Coronary artery (tissue), 2 donors: Measurements from ENCODE around the gene FAM72D.
"Not testable (repeated sequence)": the region's sequence is repeated elsewhere in the genome, so short reads cannot be mapped to it uniquely, and the experiment has no call there.

Experiments used
- DNase-seq: peaks from one replicate; pipeline ENCODE4 v3.0.0-alpha.2; 2017; ENCODE audit warnings: low spot score
- H3K27ac ChIP-seq, 2 donors: fragments of 200-600 bp; sonication (generic); one replicate each; pipeline ENCODE4 v1.5.1; 2016 to 2019
- H3K4me3 ChIP-seq: fragments of 200-600 bp; sonication (generic); 2 replicates; pipeline ENCODE4 v1.5.1; 2016; ENCODE audit warnings: mild to moderate bottlenecking, moderate library complexity

Gene FAM72D

DNA sequence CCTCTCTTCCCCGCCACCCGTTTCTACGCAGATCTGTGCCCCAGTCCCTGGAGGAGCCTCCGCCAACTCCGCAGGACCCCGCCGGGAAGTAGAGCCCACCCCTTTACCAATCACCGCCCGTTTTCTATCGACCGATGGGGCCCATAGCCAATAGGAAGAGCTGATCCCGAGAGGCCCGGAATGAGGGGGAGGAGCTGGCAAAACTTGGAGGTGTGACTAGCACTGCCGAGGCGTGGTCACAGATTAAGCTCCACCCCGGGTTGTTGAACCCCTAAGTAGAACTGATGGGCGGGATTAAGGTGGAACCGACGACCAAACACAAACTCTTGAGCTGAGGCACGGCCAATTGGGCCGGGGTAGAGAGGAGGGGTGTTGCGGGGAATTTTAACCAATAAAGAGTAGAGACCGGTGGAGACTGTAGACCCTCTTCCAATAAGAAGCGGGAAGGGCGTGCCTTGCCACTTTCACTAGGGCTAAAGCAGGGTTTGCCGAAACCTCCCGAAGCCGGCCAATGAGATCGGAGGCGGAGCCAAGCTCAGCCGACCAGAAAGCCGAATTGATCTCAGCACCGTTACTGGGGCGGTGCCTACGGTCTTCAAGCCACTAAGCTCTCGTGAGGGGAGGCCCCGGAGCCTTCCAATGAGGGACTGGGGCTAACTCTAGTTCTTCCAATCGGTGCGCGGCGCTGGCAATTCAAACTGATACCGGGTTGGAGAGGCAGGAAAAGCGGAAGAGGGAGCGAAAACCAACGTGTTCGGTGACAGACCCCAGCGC is at the start of gene FAM72D, which contains the start of gene SRGAP2B:
Gene FAM72D (plus strand): TSS at position 691 of the 774 bp plus-strand sequence. CDS start 874 bp downstream, outside the sequence.
Gene SRGAP2B (minus strand): TSS at position 45 of the 774 bp plus-strand sequence. CDS start 2,427 bp downstream, outside the sequence.
- Histone ChIP-seq H3K27ac (peak within 1 kb of the TSS in 1 of 2 donors; percentile 87), H3K4me3 (peak within 1 kb of the TSS; percentile 68)
- not testable (repeated sequence) for DNase-seq

DNA sequence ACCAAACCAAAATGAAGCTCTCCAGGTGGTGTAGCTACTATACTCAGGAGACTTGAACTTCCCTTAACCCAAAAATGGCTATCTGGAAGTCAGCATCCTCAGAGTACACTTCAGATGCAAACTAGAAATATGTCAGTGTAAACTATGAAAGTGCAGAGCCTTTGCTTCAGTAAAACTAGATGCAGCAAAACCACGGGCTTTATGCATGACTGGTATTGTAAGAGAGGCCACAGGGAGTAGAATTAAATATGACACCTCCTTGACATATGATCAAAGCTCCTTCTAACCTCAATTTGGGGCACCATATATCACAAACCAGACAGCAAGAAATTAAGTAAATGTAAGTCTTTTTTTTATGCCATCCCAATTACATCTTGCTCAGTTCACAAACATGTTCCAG is 48.2 kb upstream of the FAM72D start:
- H3K27ac ChIP-seq, DNase-seq, H3K4me3 ChIP-seq: not testable (repeated sequence)

DNA sequence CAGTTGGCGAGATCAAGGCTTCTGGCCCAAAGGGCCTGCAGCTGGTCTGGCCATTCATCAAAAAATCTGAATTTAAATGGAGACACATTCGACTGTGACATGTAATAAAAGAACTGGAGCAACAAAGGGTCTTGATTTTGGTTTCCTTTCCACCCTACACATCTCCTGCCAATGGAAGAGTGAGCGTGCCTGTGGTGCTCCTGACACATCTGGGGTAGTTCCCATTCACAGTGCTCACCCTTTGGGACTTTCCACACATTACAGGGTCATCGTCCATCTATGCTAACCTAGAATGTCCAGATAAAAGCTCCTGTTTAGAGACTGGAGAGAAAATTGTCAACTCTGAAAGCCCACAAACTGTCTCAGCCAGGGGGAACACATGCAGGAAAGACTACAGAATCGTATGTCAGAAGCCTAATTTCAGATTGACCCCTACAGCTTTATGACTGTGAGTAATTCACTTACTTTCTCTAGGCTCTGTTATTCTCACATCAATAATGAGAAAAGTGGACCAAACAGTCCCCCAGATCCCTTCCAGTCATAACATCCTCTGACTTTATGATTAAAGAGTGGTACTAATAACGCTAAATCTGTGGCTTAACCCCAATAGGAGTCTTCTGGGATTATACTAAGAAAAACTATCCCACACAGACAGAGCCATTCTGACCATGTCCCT is 47.5 kb upstream of the FAM72D start:
- not testable (repeated sequence) for DNase-seq, H3K27ac ChIP-seq, H3K4me3 ChIP-seq

DNA sequence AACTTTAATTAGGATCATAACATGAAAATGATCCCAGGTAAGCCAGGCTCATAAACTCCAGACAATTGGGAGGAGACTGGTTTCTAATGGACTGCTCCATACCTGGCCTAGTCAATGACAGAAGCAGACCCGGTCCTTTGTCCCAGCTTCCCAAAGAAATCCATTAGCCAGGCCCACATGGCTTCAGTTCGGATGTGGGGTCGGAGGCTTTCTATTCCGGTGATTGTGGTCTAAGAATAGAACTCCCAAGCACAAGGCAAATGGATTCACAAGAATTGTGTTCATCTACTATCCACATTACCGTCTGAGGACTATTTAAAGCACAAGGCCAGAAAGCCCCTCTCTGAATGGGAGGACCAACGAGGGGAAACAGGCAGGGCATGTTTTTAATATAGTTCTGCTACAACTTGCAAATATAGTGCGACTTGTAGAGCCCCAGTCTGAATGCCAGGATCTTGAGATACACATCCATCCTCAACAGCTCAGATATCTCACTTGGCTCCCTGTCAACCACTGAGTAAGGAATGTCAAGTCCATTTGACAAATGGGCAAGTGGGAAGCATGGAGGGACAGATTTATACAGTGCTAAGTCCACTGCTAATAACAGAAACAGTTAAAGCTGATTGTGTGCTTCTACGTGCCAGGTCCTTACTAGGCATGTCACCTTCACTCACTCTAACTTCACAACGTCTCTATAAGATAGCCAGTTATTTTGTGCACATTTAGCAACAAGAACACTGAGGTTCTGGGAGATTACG is 43.6 kb upstream of the FAM72D start:
- H3K27ac ChIP-seq, H3K4me3 ChIP-seq, DNase-seq: not testable (repeated sequence)

DNA sequence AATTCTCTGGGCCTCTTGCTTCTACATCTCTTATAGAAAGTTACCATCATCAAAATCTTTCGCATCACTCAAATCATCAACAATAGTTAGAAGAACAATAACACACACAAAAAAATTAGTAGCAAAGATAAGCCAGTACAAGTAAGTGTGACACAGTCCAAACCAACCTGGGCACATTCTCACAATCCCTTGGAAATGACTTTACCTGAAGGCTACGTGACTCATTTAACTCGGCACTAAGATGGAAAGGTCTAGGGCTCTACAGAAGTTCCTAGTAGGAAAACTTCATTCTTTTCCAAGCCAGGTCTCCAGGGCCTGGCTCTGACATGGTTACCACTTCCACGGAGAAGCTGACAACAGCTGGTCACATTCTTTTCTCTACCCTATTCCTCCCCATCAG is 42.3 kb upstream of the FAM72D start:
- not testable (repeated sequence) for H3K27ac ChIP-seq, DNase-seq, H3K4me3 ChIP-seq

DNA sequence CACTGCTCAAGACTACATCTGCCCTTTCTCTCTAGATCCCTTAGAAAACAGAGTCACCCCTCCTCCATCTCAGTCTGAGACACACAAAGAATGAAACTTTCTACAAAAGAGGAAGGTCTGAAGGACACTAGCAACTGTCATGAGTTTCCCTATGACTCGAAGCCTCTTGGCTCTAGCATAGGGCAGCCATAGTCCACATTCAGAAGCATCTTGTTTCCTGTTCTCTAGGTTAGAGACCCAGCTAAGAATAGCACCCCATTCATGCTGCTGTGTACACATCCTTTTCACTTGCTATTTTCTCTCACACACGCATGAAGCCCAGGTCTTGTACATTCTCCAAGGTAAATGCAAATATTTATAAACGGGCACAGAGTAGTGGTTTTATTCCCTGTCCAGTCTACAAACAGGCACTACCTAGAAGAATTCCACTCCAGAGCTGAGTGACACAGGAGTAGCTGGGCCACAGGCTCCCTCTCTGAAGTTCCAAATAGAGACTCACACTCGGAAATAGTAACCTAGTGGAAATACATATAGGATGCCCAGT is 40.5 kb upstream of the FAM72D start:
- not testable (repeated sequence) for DNase-seq, H3K4me3 ChIP-seq, H3K27ac ChIP-seq

DNA sequence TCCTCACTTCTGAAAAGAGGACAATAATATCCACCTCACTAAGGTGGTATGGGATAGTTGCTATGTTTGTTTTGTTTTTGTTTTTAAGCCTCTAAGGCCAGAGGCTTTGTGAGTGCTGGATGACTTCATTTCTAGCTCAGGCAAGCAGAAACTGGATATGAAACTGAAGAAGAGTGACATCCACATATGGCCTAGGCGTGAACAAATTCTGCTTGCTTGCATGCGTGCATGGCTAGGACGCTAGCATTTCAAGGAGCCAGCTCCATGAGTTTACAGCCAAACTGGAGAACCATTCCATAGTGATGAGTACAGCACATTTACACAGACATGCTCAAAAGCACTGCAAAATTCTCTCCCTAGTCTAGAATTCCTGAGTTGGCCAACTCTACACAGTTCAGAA is 37.6 kb upstream of the FAM72D start:
- not testable (repeated sequence) for H3K27ac ChIP-seq, DNase-seq, H3K4me3 ChIP-seq

DNA sequence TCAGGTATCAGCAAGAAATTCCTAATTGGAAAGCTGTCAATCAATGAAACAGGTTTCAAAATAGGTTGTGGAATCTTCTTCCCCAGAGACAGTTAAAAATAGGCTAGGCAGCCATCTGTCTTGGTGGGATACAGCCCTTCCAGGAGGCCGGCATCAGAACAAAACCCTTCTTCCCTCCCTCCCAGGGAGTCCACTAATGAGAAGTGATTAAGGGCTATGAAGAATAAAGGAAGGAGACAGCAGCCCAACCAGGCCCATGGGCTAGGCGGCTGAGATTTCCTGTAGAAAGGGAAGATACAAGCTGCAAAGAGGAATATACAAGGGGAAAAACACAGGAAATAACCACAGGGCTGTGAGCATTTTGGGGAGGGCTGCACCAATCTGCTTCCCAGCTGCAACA is 32.5 kb upstream of the FAM72D start:
- H3K27ac ChIP-seq, H3K4me3 ChIP-seq, DNase-seq: not testable (repeated sequence)

DNA sequence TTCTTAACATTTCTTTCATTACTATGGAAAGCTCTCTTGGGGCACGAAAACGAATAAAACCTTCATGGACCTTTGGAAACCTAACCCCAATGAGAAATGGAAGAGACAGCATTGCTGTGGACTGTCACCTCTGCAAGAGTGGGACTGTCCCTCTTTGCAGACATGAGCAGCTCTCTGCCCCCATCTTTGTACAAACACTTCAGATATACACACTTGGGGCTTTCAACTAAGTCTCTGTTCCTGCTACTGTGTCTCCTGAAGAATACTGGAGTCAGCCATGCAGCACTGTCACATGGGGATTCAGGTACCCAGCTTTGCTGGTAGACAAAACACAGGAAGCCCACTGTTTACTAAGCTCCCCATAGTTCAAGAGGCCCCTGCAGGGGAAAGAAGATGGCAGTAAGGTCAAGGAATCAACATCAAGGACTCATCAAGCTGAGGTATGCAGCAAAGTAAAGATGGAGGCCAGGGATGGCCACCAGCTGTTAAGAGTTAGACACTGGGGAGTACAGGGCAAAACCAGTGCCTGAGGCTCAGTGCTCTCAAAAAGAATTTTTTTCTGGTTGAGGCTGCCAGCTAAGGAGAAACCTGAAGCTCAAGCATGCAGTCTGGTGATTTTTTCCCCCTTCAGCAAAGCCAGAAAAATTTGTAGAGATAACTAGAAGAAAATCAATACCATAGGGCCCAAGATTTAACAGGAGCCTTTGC is 31.7 kb upstream of the FAM72D start:
- not testable (repeated sequence) for DNase-seq, H3K27ac ChIP-seq

DNA sequence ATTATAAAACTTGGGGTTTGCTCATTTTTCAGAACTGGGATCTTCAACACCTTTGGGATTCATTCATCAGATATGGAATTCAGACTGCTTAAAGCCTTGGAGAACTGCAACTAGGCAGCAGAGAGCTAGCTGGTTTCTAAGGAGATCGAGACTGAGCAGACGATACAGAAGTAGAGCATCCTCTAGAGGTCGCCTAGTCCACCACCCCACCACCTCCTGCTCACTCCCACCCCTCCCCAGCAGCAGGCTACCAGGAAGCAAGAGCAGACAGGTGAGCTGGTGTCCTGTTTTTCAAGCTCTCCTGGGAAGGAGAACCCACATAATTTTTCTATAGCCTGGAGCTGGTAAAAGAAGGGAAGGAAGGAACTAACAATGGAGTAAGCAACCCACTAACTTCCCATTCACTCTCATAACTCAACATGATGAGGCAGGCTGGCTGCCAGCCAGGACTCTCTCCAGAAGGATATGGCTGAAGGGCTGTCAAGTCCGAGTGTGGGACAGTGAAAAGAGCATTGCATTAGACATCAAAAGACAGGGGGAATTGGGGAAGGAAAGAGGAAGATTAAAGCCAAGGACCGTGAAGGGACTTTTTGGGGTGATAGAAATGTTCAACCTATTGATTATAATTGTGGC is 30.5 kb upstream of the FAM72D start:
- not testable (repeated sequence) for H3K27ac ChIP-seq, H3K4me3 ChIP-seq, DNase-seq

More for the DNA sequence above, 31.7 kb upstream of the FAM72D start:
- not testable (repeated sequence) for H3K4me3 ChIP-seq

DNA sequence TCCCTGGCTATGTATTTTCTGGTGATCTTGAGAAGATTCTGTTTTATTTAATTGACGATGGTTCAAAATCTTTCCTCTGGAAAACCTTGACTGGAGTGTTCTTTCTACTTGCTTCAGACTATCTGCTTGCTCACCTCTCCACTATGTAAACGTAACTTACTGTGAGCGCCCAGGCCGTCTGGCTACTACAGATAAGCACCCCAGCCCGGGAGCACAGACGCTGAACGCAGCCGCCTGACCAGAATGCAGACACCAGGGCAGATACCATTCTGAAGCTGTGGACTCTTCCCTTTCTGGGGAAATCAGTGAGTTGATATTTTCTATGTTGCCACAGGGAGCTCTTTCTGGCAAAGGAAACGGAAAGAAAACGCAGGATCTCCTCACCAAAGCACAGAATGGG is 29.3 kb upstream of the FAM72D start:
- H3K4me3 ChIP-seq, DNase-seq: not testable (repeated sequence)

DNA sequence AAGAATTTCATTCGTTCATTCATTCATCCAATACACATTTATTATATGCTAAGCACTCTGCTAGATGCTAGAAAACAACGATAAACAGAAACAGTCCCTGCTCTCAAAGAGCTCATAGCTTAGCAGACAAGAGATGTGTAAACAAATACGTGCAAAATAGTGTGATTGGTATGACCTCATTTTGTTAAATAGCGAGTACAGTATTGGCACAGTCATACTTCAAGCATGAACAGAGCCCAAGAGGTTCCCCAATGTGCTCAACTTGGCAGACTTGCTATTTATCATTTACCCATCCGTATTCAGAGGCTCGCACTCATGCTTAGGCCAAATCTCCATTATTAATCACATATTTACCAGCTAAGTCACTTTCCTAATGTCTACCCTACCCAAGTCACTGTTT is 24.2 kb upstream of the FAM72D start:
- not testable (repeated sequence) for H3K4me3 ChIP-seq, DNase-seq, H3K27ac ChIP-seq

More for the DNA sequence above, 29.3 kb upstream of the FAM72D start:
- not testable (repeated sequence) for H3K27ac ChIP-seq

DNA sequence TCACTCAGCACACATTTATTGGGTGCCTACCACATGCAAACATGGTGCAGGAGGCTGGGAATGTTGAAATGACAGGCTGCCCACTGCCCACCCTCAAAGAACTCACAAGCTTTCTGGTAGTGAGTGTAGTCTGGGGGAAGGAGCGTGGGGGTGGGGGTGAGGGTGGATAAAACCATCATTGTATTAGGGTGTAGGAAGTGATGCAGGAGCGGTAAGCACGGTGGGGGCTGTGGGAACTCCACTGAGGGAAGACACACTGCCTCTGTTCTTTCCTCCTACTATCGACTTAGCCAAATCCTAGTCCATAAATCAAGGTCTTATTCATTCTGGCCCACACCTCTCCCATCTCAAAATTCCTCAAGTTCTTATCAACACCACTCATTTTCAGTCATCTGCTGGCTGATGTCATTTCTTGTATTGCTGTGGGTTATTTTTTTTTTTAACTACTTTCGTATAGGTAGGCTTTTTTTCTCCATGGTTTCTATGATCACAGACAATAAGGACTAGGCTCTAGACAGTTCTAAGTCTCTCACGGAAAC is 21.7 kb upstream of the FAM72D start:
- not testable (repeated sequence) for H3K27ac ChIP-seq, H3K4me3 ChIP-seq, DNase-seq

DNA sequence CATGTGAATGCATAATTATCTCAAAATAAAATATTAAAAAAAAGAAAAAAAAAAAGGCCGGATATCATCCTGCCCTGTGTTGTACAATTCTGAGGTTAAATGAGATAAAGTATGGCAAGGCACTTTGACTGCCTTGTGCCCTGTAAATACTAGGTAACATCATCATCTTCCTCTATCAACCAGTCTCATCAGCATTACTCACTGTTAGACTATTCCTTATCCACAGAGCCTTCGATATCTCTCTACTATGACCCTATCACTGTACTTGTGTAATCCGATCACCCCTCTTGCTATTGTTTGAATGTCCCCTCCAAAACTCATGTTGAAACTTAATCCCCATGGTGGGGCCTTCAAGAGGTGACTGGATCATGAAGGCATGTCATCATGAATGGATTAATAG is 18.9 kb upstream of the FAM72D start:
- not testable (repeated sequence) for H3K27ac ChIP-seq, H3K4me3 ChIP-seq, DNase-seq

DNA sequence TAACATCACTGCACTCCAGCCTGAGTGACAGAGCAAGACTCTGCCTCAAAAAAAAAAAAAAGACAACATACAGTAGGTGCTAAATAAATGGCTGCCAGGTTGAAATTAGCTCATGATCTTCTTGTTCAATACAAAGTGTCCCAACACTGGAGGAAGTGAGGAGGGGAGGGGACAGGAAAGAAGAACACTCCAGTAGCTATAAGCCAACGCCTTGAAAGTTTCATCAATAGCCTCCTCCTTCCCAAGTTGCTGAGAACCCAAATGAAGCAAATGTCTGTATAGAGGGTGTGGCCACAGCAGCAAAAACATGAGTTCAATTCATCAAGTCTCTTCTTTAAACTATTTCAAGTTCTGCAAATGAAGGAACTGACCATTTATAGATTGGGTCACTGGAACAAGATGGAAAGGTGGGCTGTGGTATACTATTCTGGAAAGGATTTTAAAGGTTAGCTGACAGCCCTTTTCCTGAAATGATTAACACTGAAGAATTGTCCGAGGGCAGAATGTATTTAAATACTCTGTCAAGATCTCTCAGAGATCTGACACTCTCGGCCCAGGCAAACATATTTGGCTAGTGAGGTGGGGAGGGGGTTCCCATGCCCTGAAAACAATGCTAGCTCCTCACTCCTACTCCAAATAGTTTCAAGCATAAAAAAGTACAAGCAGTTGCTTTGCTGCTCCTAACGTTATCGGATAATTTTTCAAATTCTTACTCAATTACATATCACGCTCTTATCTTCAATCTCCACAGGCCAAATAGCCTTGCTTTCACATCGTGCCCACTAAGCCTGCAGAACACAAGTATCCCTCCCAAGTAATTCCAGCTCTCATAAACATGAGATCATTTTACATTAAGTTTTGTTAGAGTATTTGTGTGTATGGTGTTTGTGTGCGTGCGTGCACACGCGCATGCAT is 17.6 kb upstream of the FAM72D start:
- DNase-seq, H3K27ac ChIP-seq, H3K4me3 ChIP-seq: not testable (repeated sequence)

DNA sequence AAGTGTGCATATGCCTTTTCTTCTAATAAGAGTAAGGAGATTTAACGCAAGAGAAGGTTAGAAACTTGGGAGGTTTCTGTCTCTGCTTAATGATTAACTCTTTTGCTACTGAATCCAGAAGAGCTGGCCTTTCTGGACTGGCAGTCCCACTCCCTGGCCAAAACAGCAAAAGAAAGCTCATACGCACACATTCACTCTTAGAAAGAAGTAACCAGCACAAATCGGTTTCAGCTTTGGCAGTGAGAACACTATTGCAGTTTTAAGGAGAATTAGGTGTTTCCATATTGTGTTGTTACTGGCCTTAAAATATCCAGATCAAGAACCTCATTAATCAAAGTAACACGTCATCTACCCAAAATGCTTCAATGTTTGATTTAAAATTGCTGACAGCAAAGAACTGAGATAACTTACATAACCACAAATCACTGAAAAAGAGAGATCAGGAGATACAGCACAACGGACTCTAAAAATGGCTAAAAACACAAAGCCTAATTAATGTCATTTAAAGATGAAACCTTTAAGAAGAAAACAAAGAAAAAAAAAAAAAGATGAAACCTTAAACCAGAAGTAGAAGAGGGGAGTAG is 16.9 kb upstream of the FAM72D start:
- H3K27ac ChIP-seq, H3K4me3 ChIP-seq, DNase-seq: not testable (repeated sequence)
